Peyer's patch (tissue), 4 donors: ENCODE measurements around the gene CD59. TPM values are rescaled to one million over a fixed set of nuclear protein-coding genes. Genes with fewer than 3 reads are reported as not detected.

ENCODE experiments used
- DNase-seq, 3 donors: peaks; one replicate each; pipeline ENCODE4 v3.0.0-alpha.2; 2017 to 2019
- H3K27ac ChIP-seq, 4 donors: fragments of 200-600 bp; sonication (generic); one replicate each; pipeline ENCODE4 v1.5.1; 2016 to 2019
- H3K27me3 ChIP-seq, 2 donors: fragments of 200-600 bp; sonication (generic); one replicate each; pipeline ENCODE4 v1.5.1; 2019
- H3K36me3 ChIP-seq, 3 donors: fragments of 200-600 bp; sonication (generic); one replicate each; pipeline ENCODE4 v1.5.1; 2016 to 2019
- H3K4me1 ChIP-seq, 4 donors: fragments of 200-600 bp; sonication (generic); one replicate each; pipeline ENCODE4 v1.5.1; 2016 to 2019
- H3K4me3 ChIP-seq, 4 donors: fragments of 200-600 bp; sonication (generic); 1 replicate in 3 of 4; 2 replicates in 1 of 4; pipeline ENCODE4 v1.5.1; 2016 to 2019; ENCODE audit warnings: mild to moderate bottlenecking in 1 of 4
- H3K9me3 ChIP-seq, 4 donors: fragments of 200-600 bp; sonication (generic); one replicate each; pipeline ENCODE4 v1.5.1; 2016 to 2019; ENCODE audit warnings: mild to moderate bottlenecking in 1 of 4
- CTCF ChIP-seq, 6 experiments: fragments of 450-650 bp in 4 of 6; fragments of 200-600 bp in 2 of 6; sonication (generic) in 1 of 6; IDR thresholded peaks; one replicate each; pipeline ENCODE4 v1.5.1; 2017 to 2019; ENCODE audit warnings: antibody characterized with exemption in 6 of 6, mild to moderate bottlenecking in 3 of 6, moderate library complexity in 1 of 6
- POLR2A ChIP-seq, 2 donors: fragments of 450-650 bp; IDR thresholded peaks; one replicate each; pipeline ENCODE4 v1.5.1; 2017; ENCODE audit warnings: antibody characterized with exemption in 2 of 2, mild to moderate bottlenecking in 2 of 2, moderate library complexity in 2 of 2
- total RNA-seq, 4 donors: library from RNA; depleted of rRNA; stranded (reverse); fragments of >200 nt; gene quantifications; one replicate each; pipeline ENCODE4 v1.1.0, GENCODE V29; 2016

Gene CD59, protein sequence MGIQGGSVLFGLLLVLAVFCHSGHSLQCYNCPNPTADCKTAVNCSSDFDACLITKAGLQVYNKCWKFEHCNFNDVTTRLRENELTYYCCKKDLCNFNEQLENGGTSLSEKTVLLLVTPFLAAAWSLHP
- 10 to 100 TPM; 48.7 to 85.1 (median 56.1) TPM for total RNA-seq

GRCh38 chr11:33736148-33736812 is at the start of gene CD59:
Gene CD59 (minus strand): TSS chr11:33736423. CDS start chr11:33722445, 13,978 bp downstream.
- H3K27ac ChIP-seq, result peak within 1 kb of the TSS; percentile 80 to 88 (median 82)
- no peaks in the 10 kb centered on the region for H3K27me3 ChIP-seq
- DNase-seq, result peak; percentile 95 to 98 (median 97)
- no peaks in the 10 kb centered on the region for H3K36me3 ChIP-seq
- H3K4me1 ChIP-seq, result peaks cover 0 to 32% (median 3%) of the 10 kb centered on the region in 4 donors
- H3K9me3 ChIP-seq, result no peaks in the 10 kb centered on the region
- peak within 1 kb of the TSS; percentile 61 to 90 (median 75) for H3K4me3 ChIP-seq
- TF ChIP-seq CTCF (IDR thresholded peaks at IDR 0.05) (peak in 1 of 6 experiments; percentile 0), POLR2A (IDR thresholded peaks at IDR 0.05) (peak; percentile 61 to 80)

DNA sequence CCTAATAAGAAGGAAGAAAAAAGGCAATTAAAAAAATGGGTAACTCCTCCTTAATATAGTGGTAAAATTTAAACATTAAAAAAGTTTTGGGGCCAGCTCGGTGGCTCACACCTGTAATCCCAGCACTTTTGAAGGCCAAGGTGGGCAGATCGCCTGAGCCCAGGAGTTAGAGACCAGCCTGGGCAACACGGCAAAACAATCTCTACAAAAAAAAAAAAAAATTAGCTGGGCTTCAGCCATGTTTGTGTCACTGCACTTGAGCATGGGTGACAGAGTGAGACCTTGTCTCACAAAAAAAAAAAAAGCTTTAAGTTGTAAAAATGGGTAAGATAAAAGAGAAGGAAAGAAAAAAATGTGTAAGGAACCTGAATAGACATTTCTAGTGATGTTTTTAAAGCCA is 49.4 kb upstream of the CD59 start:
- no peaks in the 10 kb centered on the region for H3K4me1 ChIP-seq
- no peaks in the 10 kb centered on the region for H3K9me3 ChIP-seq
- H3K27ac ChIP-seq, result no peak overlapping the region
- H3K36me3 ChIP-seq, result no peaks in the 10 kb centered on the region
- H3K4me3 ChIP-seq, result no peak overlapping the region
- DNase-seq, result no peak
- no peaks in the 10 kb centered on the region for H3K27me3 ChIP-seq
- TF ChIP-seq POLR2A (IDR thresholded peaks at IDR 0.05) (no peak), CTCF (IDR thresholded peaks at IDR 0.05) (no peak)

DNA sequence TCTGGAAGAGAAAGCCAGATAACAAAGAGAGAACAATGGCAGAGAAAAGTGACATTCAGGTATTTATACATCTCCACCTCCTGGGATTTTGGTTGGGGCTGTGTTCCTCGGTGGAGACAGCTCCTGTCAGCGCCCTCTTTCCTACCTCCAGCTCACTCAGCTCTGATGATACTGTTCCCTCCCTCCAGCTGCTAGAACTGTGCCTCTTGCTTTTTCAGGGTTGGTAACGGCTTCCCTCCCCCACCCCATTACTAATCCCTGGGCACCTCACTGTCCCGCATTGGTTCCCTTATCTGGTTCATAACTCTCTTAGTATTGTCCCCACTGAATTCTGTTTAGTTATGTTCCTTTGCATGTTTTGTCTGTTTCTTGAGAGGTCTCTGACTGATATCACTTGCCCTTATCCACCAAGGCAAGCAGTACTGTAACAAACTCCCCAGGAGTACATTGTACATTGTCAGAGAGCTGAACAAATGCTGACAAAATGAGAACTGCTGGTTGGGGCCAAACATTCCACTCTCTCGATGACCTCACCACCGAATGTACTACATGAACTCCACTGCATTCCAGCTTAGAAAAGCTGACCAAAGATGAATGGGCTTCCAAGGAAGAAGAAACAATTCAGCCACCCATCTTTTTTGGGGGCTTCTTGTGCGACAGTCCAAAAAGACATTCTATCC is 43.8 kb upstream of the CD59 start:
- DNase-seq, result no peak
- Histone ChIP-seq H3K36me3 (no peaks in the 10 kb centered on the region), H3K4me1 (peaks cover 0 to 7% (median 3%) of the 10 kb centered on the region in 4 donors), H3K27ac (no peak overlapping the region), H3K9me3 (no peaks in the 10 kb centered on the region), H3K4me3 (no peak overlapping the region), H3K27me3 (no peaks in the 10 kb centered on the region)
- TF ChIP-seq POLR2A (IDR thresholded peaks at IDR 0.05) (no peak), CTCF (IDR thresholded peaks at IDR 0.05) (no peak)

- DNase-seq, result no peak
- Histone ChIP-seq H3K9me3 (no peaks in the 10 kb centered on the region), H3K27ac (no peak overlapping the region), H3K36me3 (no peaks in the 10 kb centered on the region), H3K4me1 (peaks cover 0 to 8% (median 3%) of the 10 kb centered on the region in 4 donors), H3K27me3 (no peaks in the 10 kb centered on the region), H3K4me3 (no peak overlapping the region)
- TF ChIP-seq POLR2A (IDR thresholded peaks at IDR 0.05), result no peak
- no peak for TF ChIP-seq CTCF (IDR thresholded peaks at IDR 0.05)
Observed at GRCh38 chr11:33778675-33779074, 42.5 kb upstream of the CD59 start.

- Histone ChIP-seq H3K4me3 (no peak overlapping the region), H3K9me3 (no peaks in the 10 kb centered on the region), H3K4me1 (peaks cover 0 to 13% (median 9%) of the 10 kb centered on the region in 4 donors), H3K36me3 (no peaks in the 10 kb centered on the region), H3K27ac (no peak overlapping the region), H3K27me3 (no peaks in the 10 kb centered on the region)
- DNase-seq, result no peak
- TF ChIP-seq CTCF (IDR thresholded peaks at IDR 0.05) (no peak), POLR2A (IDR thresholded peaks at IDR 0.05) (no peak)
Observed at GRCh38 chr11:33777906-33778305, 41.7 kb upstream of the CD59 start.
